Keratinocyte (primary cell): ENCODE measurements around the gene JAG2. TPM values are rescaled to one million over a fixed set of nuclear protein-coding genes. Genes with fewer than 3 reads are reported as not detected.

Experiments used
- DNase-seq: peaks from one replicate; pipeline ENCODE4 v3.0.0-alpha.2; 2011; ENCODE audit warnings: low read depth, missing footprints, low spot score
- FAIRE-seq: peaks from 2 replicates; lab custom pipeline; 2011; peaks lifted over from hg19 to GRCh38; lab: Jason Lieb, UNC
- H2AFZ ChIP-seq: 2 replicates; pipeline ENCODE4 v1.6.0; 2012; ENCODE audit warnings: low read length, control low read depth, inconsistent platforms; ENCODE audit not compliant: control insufficient read depth
- H3K27ac ChIP-seq: 2 replicates; pipeline ENCODE4 v1.5.1; 2011; ENCODE audit warnings: low read length; ENCODE audit not compliant: control insufficient read depth, insufficient read depth
- H3K27me3 ChIP-seq: 3 replicates; pipeline ENCODE4 v1.6.0; 2011; ENCODE audit warnings: low read length; ENCODE audit not compliant: control insufficient read depth, insufficient read depth; ENCODE audit errors: extremely low read depth
- H3K36me3 ChIP-seq, 2 experiments: 2 replicates in 1 of 2; 3 replicates in 1 of 2; pipeline ENCODE4 v1.5.1; 2011; ENCODE audit warnings: low read length in 2 of 2, mild to moderate bottlenecking in 1 of 2; ENCODE audit not compliant: control insufficient read depth in 2 of 2, insufficient read depth in 2 of 2; ENCODE audit errors: extremely low read depth in 1 of 2
- H3K4me1 ChIP-seq: 3 replicates; pipeline ENCODE4 v1.5.1; 2011; ENCODE audit warnings: low read length; ENCODE audit not compliant: control insufficient read depth, insufficient read depth; ENCODE audit errors: extremely low read depth
- H3K4me2 ChIP-seq: 3 replicates; pipeline ENCODE4 v1.6.0; 2011; ENCODE audit warnings: low read depth, low read length; ENCODE audit not compliant: control insufficient read depth, insufficient read depth; ENCODE audit errors: extremely low read depth
- H3K4me3 ChIP-seq, 3 experiments: fragments of 200-600 bp in 1 of 3; sonication (generic) in 1 of 3; 2 replicates in 2 of 3; 3 replicates in 1 of 3; pipeline ENCODE4 v1.5.1; 2011 to 2016; ENCODE audit warnings: low read length in 3 of 3, mild to moderate bottlenecking in 3 of 3, control low read depth in 2 of 3, inconsistent platforms in 1 of 3, low read depth in 1 of 3, mixed read lengths in 1 of 3, mixed run types in 1 of 3, moderate library complexity in 1 of 3; ENCODE audit not compliant: control insufficient read depth in 2 of 3, insufficient read depth in 2 of 3; ENCODE audit errors: extremely low read depth in 1 of 3
- H3K79me2 ChIP-seq: 2 replicates; pipeline ENCODE4 v1.6.0; 2012; ENCODE audit warnings: low read length; ENCODE audit not compliant: control insufficient read depth, insufficient read depth
- H3K9ac ChIP-seq: 3 replicates; pipeline ENCODE4 v1.6.0; 2011; ENCODE audit warnings: low read length; ENCODE audit not compliant: control insufficient read depth, insufficient read depth; ENCODE audit errors: extremely low read depth
- H3K9me1 ChIP-seq: 3 replicates; pipeline ENCODE4 v1.6.0; 2011; ENCODE audit warnings: low read length; ENCODE audit not compliant: control insufficient read depth, insufficient read depth; ENCODE audit errors: extremely low read depth
- H3K9me3 ChIP-seq: 2 replicates; pipeline ENCODE4 v1.5.1; 2012; ENCODE audit warnings: low read depth, low read length; ENCODE audit not compliant: control insufficient read depth
- H4K20me1 ChIP-seq: 3 replicates; pipeline ENCODE4 v1.6.0; 2011; ENCODE audit warnings: low read length; ENCODE audit not compliant: control insufficient read depth, insufficient read depth; ENCODE audit errors: extremely low read depth
- EZH2 ChIP-seq: IDR thresholded peaks from one replicate; pipeline ENCODE4 v1.6.1; 2012; ENCODE audit warnings: inconsistent platforms, mild to moderate bottlenecking, low read length, moderate library complexity
- dilution Hi-C: fragments of 300-500 bp; cut with MboI; formaldehyde crosslinking; loops from one replicate; pipeline ENCODE4 v1.7.0; 2020; ENCODE audit warnings: low sequenced_read_pairs; ENCODE audit not compliant: extremely low pct_ligation_motif_present
- polyA plus RNA-seq, 5 experiments: library from polyadenylated mRNA; depleted of rRNA in 3 of 5; stranded (reverse) in 3 of 5; stranded (forward) in 1 of 5; unstranded in 1 of 5; fragments of >200 nt; gene quantifications; 1 replicate in 1 of 5; 2 replicates in 3 of 5; 3 replicates in 1 of 5; pipeline versions ENCODE4 v1.2.1 to v1.2.3, GENCODE V29; 2011 to 2012; ENCODE audit warnings: missing spikeins in 2 of 5, low read depth in 1 of 5, low replicate concordance in 1 of 5
- TF ChIP-seq, protein P1 (sequence below), 3 experiments: IDR thresholded peaks in 1 of 3; conservative IDR thresholded peaks in 1 of 3; optimal IDR thresholded peaks in 1 of 3; 2 replicates in 2 of 3; 3 replicates in 1 of 3; pipeline versions ENCODE3 to v1.5.1; 2011; ENCODE audit warnings: low read length in 3 of 3, mild to moderate bottlenecking in 3 of 3, moderate library complexity in 2 of 3, control low read depth in 1 of 3, inconsistent platforms in 1 of 3; ENCODE audit not compliant: insufficient read depth in 2 of 3; ENCODE audit errors: extremely low read depth in 1 of 3

Gene JAG2
- polyA plus RNA-seq, 1 donor (not counting 4 experiments of a cell fraction or from before 2014, with no cell fraction given) = 28.3 TPM

DNA sequence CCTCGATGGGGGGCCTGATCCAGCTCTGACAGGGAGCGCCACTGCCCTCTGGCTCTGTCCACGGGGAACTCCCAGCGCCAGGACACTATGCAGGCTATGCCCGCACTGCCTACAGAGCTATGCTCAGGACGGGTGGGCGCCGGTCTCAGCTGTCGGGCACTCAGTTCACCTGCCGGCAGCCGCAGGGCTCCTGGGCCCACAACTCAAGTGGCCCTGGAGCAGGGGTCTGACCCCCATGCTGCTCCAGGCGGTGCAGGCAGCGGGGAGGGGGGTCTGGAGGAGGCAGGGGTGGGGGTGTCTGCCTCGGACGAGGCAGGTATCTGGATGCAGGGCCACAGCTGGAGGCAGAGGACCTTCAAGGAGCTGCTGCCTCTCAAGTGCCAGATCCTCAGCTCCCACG, 41.1 kb upstream of the JAG2 start:
- dilution Hi-C loops = no loop called here
- Histone ChIP-seq H3K79me2 (no peaks in the 10 kb centered on the region), H3K9ac (no peak overlapping the region), H3K9me3 (no peaks in the 10 kb centered on the region), H2AFZ (no peak overlapping the region), H3K36me3 (peaks cover 0 to 12% of the 10 kb centered on the region in 2 experiments), H3K27ac (no peak overlapping the region), H3K4me1 (peaks cover 6% of the 10 kb centered on the region), H3K27me3 (no peaks in the 10 kb centered on the region), H3K9me1 (no peaks in the 10 kb centered on the region), H4K20me1 (no peaks in the 10 kb centered on the region), H3K4me3 (no peak overlapping the region), H3K4me2 (no peak overlapping the region)
- TF ChIP-seq, protein P1, sequence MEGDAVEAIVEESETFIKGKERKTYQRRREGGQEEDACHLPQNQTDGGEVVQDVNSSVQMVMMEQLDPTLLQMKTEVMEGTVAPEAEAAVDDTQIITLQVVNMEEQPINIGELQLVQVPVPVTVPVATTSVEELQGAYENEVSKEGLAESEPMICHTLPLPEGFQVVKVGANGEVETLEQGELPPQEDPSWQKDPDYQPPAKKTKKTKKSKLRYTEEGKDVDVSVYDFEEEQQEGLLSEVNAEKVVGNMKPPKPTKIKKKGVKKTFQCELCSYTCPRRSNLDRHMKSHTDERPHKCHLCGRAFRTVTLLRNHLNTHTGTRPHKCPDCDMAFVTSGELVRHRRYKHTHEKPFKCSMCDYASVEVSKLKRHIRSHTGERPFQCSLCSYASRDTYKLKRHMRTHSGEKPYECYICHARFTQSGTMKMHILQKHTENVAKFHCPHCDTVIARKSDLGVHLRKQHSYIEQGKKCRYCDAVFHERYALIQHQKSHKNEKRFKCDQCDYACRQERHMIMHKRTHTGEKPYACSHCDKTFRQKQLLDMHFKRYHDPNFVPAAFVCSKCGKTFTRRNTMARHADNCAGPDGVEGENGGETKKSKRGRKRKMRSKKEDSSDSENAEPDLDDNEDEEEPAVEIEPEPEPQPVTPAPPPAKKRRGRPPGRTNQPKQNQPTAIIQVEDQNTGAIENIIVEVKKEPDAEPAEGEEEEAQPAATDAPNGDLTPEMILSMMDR (optimal IDR thresholded peaks at IDR 0.05 in 1 of 3, IDR thresholded peaks at IDR 0.05 in 1 of 3, conservative IDR thresholded peaks at IDR 0.05 in 1 of 3; ENCODE audit: extremely low read depth in 1 of 3, insufficient read depth in 2 of 3, low read length in 3 of 3) = no peak
- no peak for TF ChIP-seq EZH2
- no peak for FAIRE-seq
- DNase-seq = no peak

DNA sequence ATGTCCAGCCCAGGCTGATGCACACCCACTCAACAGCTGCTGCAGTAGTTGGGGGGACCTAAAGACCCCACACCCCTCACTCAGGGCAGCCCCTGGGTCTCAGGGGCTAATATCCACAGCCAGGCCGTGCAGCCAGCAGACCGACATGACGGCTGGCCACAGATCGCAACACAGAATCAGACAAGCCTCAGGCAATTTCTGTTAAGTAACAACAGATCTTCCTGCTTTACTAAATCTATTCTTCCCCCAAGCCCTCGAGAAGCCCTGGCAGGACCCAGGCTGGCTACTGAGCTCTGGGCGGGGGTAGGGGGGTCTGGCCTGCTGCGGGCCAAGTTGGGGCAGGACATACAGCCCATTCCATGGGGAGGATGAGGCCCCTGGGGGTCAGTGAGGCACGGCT, 40.5 kb upstream of the JAG2 start:
- Histone ChIP-seq H3K27ac (no peak overlapping the region), H4K20me1 (no peaks in the 10 kb centered on the region), H2AFZ (no peak overlapping the region), H3K9me1 (no peaks in the 10 kb centered on the region), H3K9ac (no peak overlapping the region), H3K9me3 (no peaks in the 10 kb centered on the region), H3K4me1 (peaks cover 11% of the 10 kb centered on the region), H3K4me2 (no peak overlapping the region), H3K27me3 (no peaks in the 10 kb centered on the region), H3K4me3 (no peak overlapping the region), H3K36me3 (peaks cover 0 to 11% of the 10 kb centered on the region in 2 experiments), H3K79me2 (no peaks in the 10 kb centered on the region)
- dilution Hi-C loops = no loop called here
- no peak for FAIRE-seq
- TF ChIP-seq, protein P1 (optimal IDR thresholded peaks at IDR 0.05 in 1 of 3, IDR thresholded peaks at IDR 0.05 in 1 of 3, conservative IDR thresholded peaks at IDR 0.05 in 1 of 3; ENCODE audit: extremely low read depth in 1 of 3, insufficient read depth in 2 of 3, low read length in 3 of 3) = no peak
- no peak for TF ChIP-seq EZH2
- DNase-seq = no peak
